UCSD-AML1 (cell line): ENCODE data around the gene TMEM236.

Experiments
- DNase-seq: peaks from one replicate; lab custom pipeline; 2025; ENCODE audit not compliant: unreplicated experiment; lab: John Stamatoyannopoulos, UW

The TMEM236 gene

GRCh38 chr10:17740668-17741067 lies 11.3 kb upstream of the TMEM236 start:
- no peak for DNase-seq

- DNase-seq = peak; percentile 42
Observed at GRCh38 chr10:17742918-17743317, 9.1 kb upstream of the TMEM236 start.

GRCh38 chr10:17743437-17743836 lies 8.6 kb upstream of the TMEM236 start:
- no peak for DNase-seq

GRCh38 chr10:17744341-17744861 lies 7.6 kb upstream of the TMEM236 start:
- DNase-seq = no peak

- DNase-seq = no peak
Observed at GRCh38 chr10:17747883-17748550, 4.0 kb upstream of the TMEM236 start.

- DNase-seq = no peak
Observed at GRCh38 chr10:17749890-17750289, 2.1 kb upstream of the TMEM236 start.

GRCh38 chr10:17756557-17757217 lies 4.7 kb downstream of the TMEM236 start:
- DNase-seq = no peak

- DNase-seq = no peak
Observed at GRCh38 chr10:17758200-17758599, 6.2 kb downstream of the TMEM236 start.

GRCh38 chr10:17758896-17759295 lies 6.9 kb downstream of the TMEM236 start:
- DNase-seq = no peak

- DNase-seq = no peak
Observed at GRCh38 chr10:17764142-17764541, 12.1 kb downstream of the TMEM236 start.

GRCh38 chr10:17765602-17766001 lies 13.6 kb downstream of the TMEM236 start:
- DNase-seq = peak; percentile 21

GRCh38 chr10:17766731-17767130 lies 14.7 kb downstream of the TMEM236 start:
- DNase-seq = no peak

- DNase-seq = no peak
Observed at GRCh38 chr10:17768496-17768895, 16.5 kb downstream of the TMEM236 start.

GRCh38 chr10:17768957-17769356 lies 17.0 kb downstream of the TMEM236 start:
- DNase-seq = no peak

GRCh38 chr10:17771017-17771416 lies 19.0 kb downstream of the TMEM236 start:
- no peak for DNase-seq

- DNase-seq = peak; percentile 18
Observed at GRCh38 chr10:17779784-17780183, 27.8 kb downstream of the TMEM236 start.

- DNase-seq = no peak
Observed at GRCh38 chr10:17780727-17781126, 28.7 kb downstream of the TMEM236 start.

- peak; percentile 16 for DNase-seq
Observed at GRCh38 chr10:17781856-17782255, 29.9 kb downstream of the TMEM236 start.

- no peak for DNase-seq
Observed at GRCh38 chr10:17782921-17783665, 31.1 kb downstream of the TMEM236 start.

- no peak for DNase-seq
Observed at GRCh38 chr10:17783751-17784150, 31.8 kb downstream of the TMEM236 start.

- DNase-seq = no peak
Observed at GRCh38 chr10:17784688-17785087, 32.7 kb downstream of the TMEM236 start.
